Measurements from ENCODE around the gene ZNF3. TPM values are rescaled to one million over a fixed set of nuclear protein-coding genes. Genes with fewer than 3 reads are reported as not detected.
A peak's percentile ranks its signal among the peaks of the same experiment; 100 is the strongest.

ZNF3 gene
- total RNA-seq, 1 donor from 2014 or later = 12.9 TPM

DNA sequence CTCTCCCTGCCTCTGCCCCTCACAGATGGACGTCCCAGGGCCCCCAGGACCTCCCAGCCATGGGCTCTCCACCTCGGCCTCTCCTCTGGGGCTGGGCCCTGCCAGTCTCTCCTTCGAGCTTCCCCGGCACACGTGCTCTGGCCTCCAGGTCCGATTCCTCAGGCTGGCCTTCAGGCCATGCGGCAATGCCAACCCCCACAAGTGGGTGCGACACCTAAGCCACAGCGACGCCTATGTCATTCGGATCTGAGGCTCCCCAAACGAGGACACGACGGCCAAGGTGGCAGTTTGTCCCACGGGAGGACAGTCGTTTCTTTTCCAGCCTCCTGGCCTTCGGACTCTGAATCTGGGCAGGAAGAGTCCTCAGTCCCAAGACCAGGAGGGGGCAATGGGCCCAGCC, 25.1 kb upstream of the ZNF3 start:
- no peak overlapping the region for H3K27ac ChIP-seq (replicated peaks)
- peaks cover 10% of the 10 kb centered on the region for H3K4me1 ChIP-seq
- no peaks in the 10 kb centered on the region for H3K9me3 ChIP-seq (replicated peaks)
- intact Hi-C loops (cut with micrococcal nuclease) = no loop called here
- DNase-seq = no peak
- no peaks in the 10 kb centered on the region for H3K27me3 ChIP-seq (ENCODE audit: low read depth)
- no peak for TF ChIP-seq CTCF (IDR thresholded peaks at IDR 0.05; ENCODE audit: borderline replicate concordance)
- no peak overlapping the region for H3K4me3 ChIP-seq
- H3K36me3 ChIP-seq = peaks cover 86% of the 10 kb centered on the region

DNA sequence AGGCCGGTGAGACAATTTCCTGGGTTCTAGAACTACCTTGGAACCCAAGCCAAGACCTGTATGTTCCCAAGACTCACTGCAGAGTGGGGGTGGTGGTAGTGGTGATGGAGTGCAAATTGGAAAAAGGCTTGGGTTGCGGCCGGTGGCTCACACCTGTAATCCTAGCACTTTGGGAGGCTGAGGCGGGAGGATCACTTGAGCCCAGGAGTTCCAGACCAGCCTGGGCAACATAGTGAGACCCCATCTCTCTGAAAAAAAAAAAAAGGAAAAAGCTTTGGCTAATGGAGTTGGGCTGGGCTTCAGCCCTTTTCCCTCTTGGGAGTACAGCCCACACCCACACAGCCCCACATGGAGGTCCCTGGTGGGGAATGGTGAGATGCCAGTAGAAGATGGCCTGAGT, 24.0 kb upstream of the ZNF3 start:
- Histone ChIP-seq H3K36me3 (peaks cover 75% of the 10 kb centered on the region), H3K4me1 (peaks cover 18% of the 10 kb centered on the region), H3K4me3 (no peak overlapping the region), H3K27ac (replicated peaks) (no peak overlapping the region), H3K27me3 (ENCODE audit: low read depth) (no peaks in the 10 kb centered on the region), H3K9me3 (replicated peaks) (no peaks in the 10 kb centered on the region)
- no peak for DNase-seq
- TF ChIP-seq CTCF (IDR thresholded peaks at IDR 0.05; ENCODE audit: borderline replicate concordance) = no peak
- intact Hi-C loops (cut with micrococcal nuclease) = no loop called here

DNA sequence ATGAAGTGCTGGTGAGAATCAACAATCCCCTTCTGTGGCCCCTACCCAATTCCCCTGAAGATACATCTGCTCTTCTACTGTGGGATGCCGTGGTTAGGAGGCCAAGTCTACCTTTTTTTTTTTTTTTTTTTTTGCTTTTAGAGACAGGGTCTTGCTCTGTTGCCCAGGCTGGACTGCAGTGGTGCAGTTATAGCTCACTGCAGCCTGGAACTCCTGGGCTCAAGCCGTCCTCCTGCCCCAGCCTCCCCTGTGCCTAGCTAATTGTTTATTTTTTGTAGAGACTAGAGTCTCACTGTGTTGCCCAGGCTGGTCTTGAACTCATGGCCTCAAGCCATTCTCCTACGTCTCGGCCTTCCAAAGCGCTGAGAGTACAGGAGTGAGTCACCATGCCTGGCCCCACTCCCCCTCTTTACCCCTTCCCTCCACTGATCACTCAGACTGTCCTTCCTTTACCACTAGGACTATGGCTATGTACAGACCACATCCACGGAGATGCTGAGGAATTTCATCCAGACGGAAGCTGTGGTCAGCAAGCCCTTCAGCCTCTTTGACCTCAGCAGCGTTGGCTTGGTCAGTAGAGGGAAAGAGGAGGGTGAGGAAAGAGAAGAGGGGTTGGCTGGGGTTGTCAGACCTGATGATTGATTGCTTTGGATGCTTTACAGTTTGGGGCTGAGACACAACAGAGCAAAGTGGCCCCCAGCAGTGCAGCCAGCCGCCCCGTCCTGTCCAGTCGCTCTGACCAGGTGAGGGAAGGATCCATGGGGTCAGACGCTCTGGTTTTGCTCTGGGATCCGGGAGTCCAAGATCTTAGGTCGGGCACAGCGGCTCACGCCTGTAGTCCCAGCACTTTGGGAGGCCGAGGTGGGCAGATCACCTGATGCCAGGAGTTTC, 21.7 kb upstream of the ZNF3 start:
- H3K4me1 ChIP-seq = peaks cover 37% of the 10 kb centered on the region
- no peak for TF ChIP-seq CTCF (IDR thresholded peaks at IDR 0.05; ENCODE audit: borderline replicate concordance)
- no peak for DNase-seq
- H3K27me3 ChIP-seq (ENCODE audit: low read depth) = no peaks in the 10 kb centered on the region
- H3K36me3 ChIP-seq = peaks cover 65% of the 10 kb centered on the region
- no peak overlapping the region for H3K27ac ChIP-seq (replicated peaks)
- intact Hi-C loops (cut with micrococcal nuclease) = no loop called here
- no peaks in the 10 kb centered on the region for H3K9me3 ChIP-seq (replicated peaks)
- H3K4me3 ChIP-seq = no peak overlapping the region

- TF ChIP-seq CTCF (IDR thresholded peaks at IDR 0.05; ENCODE audit: borderline replicate concordance) = no peak
- H3K4me3 ChIP-seq = peak within 1 kb of the TSS; percentile 89
- peaks cover 65% of the 10 kb centered on the region for H3K36me3 ChIP-seq
- intact Hi-C loops (cut with micrococcal nuclease) = no loop called here
- peaks cover 37% of the 10 kb centered on the region for H3K4me1 ChIP-seq
- DNase-seq = peak; percentile 99
- no peaks in the 10 kb centered on the region for H3K9me3 ChIP-seq (replicated peaks)
- H3K27ac ChIP-seq (replicated peaks) = peak within 1 kb of the TSS; percentile 97
- no peaks in the 10 kb centered on the region for H3K27me3 ChIP-seq (ENCODE audit: low read depth)
Measured at GRCh38 chr7:100101016-100101862, 19.7 kb upstream of the ZNF3 start, which contains the start of the genes AP4M1 and MCM7. Gene AP4M1 (plus strand): TSS chr7:100101643. CDS start chr7:100101715, 72 bp downstream. Gene MCM7 (minus strand): TSS chr7:100101397. CDS start chr7:100101294, 103 bp downstream.

GRCh38 chr7:100100420-100101015, 19.0 kb upstream of the ZNF3 start:
- no peaks in the 10 kb centered on the region for H3K9me3 ChIP-seq (replicated peaks)
- peak overlapping the region; percentile 89 for H3K4me3 ChIP-seq
- peak overlapping the region; percentile 97 for H3K27ac ChIP-seq (replicated peaks)
- intact Hi-C loops (cut with micrococcal nuclease) = no loop called here
- TF ChIP-seq CTCF (IDR thresholded peaks at IDR 0.05; ENCODE audit: borderline replicate concordance) = no peak
- peaks cover 65% of the 10 kb centered on the region for H3K36me3 ChIP-seq
- peaks cover 37% of the 10 kb centered on the region for H3K4me1 ChIP-seq
- peak; percentile 92 for DNase-seq
- no peaks in the 10 kb centered on the region for H3K27me3 ChIP-seq (ENCODE audit: low read depth)
